D341Med (cell line): Measurements from ENCODE around the gene ALDH1A3.

ENCODE experiments used
- DNase-seq: peaks from one replicate; pipeline ENCODE4 v3.0.0; 2012; ENCODE audit warnings: low spot score

ALDH1A3 gene

GRCh38 chr15:100881573-100882336, 2.1 kb downstream of the ALDH1A3 start:
- no peak for DNase-seq

- DNase-seq: no peak
These were observed 5.5 kb downstream of the ALDH1A3 start for GRCh38 chr15:100885116-100885515.

DNA sequence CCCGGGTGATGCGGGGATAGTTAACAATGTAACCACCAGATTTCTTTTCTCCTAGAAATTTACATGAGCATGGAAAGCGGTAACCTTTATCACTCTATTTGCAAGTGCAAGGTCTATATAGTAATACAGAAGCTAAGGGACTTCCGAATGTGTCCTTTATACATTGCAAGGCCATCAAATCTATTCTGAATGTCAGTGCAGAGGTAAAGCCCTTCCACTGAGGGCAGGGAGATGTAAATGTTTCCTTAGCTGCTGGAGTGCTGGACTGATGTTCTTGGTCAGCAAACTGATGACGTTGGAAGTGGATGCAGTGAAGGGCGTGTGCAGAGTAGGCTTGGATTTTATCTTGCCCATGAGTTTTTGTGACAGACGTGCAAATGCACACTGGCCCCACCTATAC, 6.2 kb downstream of the ALDH1A3 start:
- DNase-seq: no peak

DNA sequence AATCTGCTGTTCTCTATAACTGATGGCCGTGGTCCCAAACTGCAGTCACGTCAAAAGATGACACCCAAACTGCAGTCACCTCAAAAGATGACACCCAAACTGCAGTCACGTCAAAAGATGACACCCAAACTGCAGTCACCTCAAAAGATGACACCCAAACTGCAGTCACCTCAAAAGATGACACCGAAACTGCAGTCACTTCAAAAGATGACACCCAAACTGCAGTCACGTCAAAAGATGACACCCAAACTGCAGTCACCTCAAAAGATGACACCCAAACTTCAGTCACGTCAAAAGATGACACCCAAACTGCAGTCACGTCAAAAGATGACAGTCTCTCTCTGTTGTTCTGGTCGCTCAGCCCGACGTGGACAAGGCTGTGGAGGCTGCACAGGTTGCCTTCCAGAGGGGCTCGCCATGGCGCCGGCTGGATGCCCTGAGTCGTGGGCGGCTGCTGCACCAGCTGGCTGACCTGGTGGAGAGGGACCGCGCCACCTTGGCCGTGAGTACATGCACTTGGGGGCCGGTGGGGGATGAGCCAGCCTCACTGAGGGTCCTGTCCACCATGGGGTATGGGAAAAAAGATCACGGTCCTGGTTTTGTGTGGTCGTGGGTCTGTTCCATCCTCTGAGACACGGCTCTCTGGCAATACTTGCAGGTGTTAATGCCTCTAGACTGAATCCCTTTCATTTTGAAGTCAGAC, 7.7 kb downstream of the ALDH1A3 start:
- no peak for DNase-seq

DNA sequence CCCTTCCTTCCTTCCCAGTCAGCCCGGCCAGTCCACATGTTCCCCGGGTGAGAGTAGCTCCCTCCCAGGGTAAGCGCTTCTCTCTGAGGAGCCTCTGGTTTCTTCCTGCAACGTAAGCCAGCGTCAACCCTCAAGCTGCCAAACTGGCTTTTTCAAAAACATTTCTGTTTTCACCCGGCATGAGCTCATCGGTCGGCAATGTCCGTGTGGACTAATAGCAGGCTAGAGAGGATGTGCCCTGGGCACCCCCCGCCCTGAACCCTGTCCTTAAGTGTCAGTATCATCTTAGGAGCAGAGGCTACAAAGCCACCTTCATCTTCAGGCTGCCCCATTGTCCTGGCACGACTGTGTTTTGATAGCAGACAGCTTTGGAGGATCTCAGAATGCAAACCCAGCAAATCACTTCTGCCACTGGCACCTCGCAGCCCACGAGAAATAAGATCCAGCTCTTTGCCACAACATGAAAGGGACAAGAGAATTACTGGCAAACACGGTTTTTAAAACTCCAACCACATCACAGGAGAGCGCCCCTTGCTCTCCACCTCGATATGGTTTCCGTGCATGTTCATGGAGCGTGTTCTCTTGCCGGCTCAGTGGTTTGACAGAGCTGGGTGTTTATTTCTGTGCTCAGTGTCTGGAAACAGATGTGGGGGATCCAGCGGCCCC, 9.9 kb downstream of the ALDH1A3 start:
- no peak for DNase-seq

- DNase-seq: no peak
These were observed 10.6 kb downstream of the ALDH1A3 start for GRCh38 chr15:100890051-100890720.

GRCh38 chr15:100890850-100891249, 11.2 kb downstream of the ALDH1A3 start:
- DNase-seq: no peak

GRCh38 chr15:100891307-100892012, 11.8 kb downstream of the ALDH1A3 start:
- DNase-seq: no peak

DNA sequence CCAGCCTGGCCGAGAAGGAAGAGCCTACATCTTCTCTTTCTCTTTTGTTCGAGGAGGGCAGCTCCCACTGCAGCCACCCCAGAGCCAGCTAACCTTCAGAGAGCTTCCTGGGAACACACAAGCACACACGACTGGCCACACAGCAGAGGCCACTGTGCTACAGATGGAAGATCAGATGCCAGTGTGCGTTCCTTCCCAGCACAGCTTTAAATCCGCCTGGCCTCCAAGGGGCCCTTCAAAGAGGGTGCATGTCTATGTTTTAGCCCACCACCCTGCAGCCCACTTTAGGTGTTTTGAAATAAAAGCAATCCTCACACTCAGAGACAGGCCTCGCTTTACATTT, 12.4 kb downstream of the ALDH1A3 start:
- no peak for DNase-seq

GRCh38 chr15:100893261-100893963, 13.8 kb downstream of the ALDH1A3 start:
- no peak for DNase-seq

DNA sequence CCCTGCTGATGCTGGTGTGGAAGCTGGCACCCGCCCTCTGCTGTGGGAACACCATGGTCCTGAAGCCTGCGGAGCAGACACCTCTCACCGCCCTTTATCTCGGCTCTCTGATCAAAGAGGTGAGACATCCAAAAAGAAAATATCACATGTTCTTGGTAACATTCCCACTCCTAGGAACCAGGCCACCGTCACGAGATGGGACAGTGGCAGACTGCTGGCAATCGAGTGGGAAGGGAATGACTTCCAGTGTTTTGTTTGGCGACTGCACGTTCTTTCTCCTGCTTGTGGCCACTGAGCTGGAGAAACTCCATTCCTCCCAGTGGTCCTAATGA, 14.3 kb downstream of the ALDH1A3 start:
- no peak for DNase-seq

- no peak for DNase-seq
These were observed 16.1 kb downstream of the ALDH1A3 start for GRCh38 chr15:100895721-100896120.

GRCh38 chr15:100897221-100898151, 17.9 kb downstream of the ALDH1A3 start:
- no peak for DNase-seq

- DNase-seq: no peak
These were observed 18.5 kb downstream of the ALDH1A3 start for GRCh38 chr15:100898152-100898490.

DNA sequence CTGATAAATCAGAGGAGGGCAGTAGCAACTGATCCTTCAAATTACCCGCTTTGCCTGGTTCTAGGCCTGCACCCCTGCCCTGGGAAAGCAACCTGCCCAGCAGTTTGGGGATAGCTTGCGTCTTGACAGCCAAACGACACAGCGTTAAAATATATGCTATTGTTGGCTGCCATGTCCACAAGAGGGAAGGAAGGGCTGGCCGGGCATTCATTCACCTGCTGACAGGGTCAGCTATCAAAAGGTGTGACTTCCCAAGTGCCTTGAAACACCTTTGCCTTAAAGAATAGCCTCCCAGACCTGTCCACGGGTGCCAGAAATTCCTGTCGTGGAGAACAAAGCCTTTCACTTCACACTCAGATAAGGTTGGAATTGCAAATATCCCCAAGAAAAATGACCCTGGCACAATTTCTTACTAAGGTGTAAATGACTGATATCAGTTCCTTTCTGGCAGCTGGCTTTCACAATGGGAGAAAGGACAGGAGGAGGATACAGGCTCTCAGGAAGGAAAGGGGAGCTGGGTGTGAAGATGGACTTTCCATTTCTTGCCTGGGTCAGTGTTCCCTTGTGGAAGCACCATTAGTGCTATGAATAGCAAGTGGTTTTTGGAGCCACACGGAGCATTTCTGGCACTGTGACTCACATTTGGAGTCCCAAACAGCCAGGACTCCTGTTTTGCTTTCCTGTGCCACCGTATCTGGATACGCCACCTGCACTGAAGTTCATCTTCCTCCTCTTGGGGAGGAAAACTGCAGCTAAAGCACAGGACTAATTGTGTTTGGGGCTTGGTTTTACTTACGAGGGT, 19.2 kb downstream of the ALDH1A3 start:
- no peak for DNase-seq

- DNase-seq: no peak
These were observed 20.0 kb downstream of the ALDH1A3 start for GRCh38 chr15:100899601-100900000.

- no peak for DNase-seq
These were observed 20.6 kb downstream of the ALDH1A3 start for GRCh38 chr15:100900136-100900794.

DNA sequence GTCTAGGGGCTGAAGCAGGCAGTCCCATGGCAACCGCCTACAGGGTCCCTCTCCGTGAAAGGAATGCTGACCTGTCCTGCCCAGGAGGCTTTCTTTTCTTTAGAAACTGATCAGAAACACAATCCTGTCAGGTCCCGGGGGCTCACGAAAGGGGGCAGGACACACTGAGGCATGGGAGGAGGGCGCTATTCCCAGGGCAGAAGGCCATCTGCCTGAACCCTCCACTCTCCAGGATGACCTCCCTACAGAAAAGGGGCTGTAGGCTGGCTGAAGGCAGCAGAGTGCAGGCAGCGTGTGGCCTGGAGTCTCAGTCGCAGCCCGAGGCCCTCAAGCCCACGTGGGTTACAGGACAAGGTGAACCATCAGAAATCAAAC, 21.2 kb downstream of the ALDH1A3 start:
- DNase-seq: no peak

- DNase-seq: no peak
These were observed 21.7 kb downstream of the ALDH1A3 start for GRCh38 chr15:100901296-100901695.
